Esophagus mucosa (tissue), 1 donor: ENCODE measurements around the gene HOXB5. TPM values are rescaled to one million over a fixed set of nuclear protein-coding genes. Genes with fewer than 3 reads are reported as not detected.

Experiments used
- ATAC-seq: fragments of 200-7000 bp; cut with Tn5 transposase; one replicate; pipeline ENCODE4 v1.9.1; 2020
- total RNA-seq: library from RNA; stranded (reverse); gene quantifications from one replicate; pipeline ENCODE4 v1.2.4, GENCODE V29; 2023
- donor health status: DM: yes; HTN: yes; CAD: no.

HOXB5 gene
- total RNA-seq, 1 donor from 2014 or later, result 0.16 TPM

DNA sequence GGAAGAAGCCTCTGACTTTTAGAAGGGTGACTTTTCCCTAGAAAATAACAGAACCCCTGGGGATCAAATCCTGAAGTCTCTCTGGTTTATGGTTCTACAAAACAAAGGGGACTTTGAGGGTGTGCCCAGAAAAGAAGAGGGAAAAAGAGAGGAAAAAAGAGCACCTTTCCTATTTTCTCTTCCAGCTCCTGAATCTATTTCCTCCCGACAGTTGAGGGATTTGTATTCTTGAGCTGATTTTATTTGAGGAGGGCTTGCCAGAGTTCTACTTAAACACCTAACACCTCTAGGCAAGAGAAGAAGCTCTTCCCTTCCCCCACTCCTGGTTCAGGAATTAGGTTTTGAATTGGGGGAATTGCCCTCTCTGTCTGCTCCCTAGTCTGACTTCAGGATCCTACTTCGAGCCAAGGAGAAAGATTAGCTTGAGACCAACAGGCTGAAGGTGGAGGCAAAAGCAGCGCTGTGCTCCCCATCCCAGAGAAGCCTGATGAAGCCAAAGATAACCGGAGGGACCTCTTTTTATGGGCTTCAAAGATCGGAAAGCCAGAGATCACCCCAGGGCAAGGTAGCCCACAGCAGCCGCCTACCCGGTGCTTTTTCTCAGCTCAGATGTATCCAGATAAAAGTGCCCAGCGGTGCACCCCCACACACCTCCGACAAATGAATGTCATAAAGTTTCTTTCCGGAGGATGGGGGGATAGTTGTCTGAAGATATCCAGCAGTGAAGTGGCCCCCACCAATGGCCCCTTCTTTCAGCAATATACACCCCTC, 4.3 kb downstream of the HOXB5 start:
- no peak for ATAC-seq

DNA sequence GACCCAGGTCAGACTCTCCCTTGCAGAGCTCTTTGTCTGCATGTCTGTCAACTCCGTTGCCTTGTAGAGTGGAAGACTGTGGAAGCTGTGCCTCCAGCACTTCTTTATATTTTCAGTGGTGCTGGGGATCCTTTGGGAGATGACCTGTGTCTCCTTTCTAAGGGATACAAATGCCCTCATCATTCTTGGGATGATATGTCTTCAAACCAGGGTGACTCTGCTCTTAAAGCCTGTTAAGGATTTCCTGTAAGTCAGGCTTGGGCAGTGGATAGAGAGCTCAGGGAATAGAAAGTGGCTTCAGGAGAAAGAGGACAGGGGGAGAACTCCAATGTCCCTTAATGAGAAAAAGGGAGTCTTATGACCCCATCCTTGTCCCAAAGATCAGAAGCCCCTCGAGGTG, 5.1 kb downstream of the HOXB5 start:
- no peak for ATAC-seq

- no peak for ATAC-seq
Measured at GRCh38 chr17:48588074-48588415, 5.5 kb downstream of the HOXB5 start.

GRCh38 chr17:48587276-48588073, 6.1 kb downstream of the HOXB5 start:
- no peak for ATAC-seq

- no peak for ATAC-seq
Measured at GRCh38 chr17:48586355-48587258, 7.0 kb downstream of the HOXB5 start.

GRCh38 chr17:48584223-48584741, 9.3 kb downstream of the HOXB5 start:
- no peak for ATAC-seq

DNA sequence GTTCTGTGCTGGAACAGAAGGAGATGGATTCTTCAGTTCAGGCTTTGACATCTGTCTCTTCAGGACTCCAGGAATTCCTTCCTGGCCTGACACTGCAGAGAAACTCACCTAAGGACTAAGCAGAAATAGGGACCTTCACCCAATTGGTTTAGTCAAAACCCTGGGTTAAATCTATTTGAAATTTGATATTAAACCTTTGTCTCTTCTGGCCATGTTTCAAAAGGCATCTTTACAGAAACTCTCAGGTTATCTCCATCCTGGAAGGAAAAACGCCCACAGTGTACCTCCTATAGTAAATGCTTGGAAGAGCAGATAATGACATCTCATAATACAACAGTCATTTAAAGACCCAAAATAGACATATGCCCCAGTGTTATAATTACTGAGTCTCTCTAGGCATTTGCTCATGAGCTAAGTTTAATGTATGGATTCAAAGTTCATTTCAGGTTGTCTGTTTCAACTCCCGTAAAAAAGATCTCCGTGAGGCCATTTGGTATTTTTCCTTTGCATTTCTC, 9.8 kb downstream of the HOXB5 start:
- no peak for ATAC-seq

DNA sequence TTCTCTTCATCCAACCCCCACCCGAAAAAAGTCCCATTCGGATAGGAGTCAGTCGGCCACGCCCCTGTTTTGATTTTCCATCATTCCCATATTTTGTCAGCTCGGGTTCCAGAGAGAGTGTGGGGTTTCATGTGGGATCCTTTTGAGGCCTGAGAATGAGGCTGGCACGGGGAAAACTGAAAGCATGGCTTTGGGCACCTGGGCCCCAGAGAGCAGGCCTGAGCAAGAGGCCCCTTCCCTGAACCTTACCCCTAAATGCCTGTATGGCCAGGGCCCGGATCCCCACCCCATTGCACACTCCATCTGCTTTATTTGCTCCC, 10.9 kb downstream of the HOXB5 start:
- no peak for ATAC-seq

GRCh38 chr17:48579760-48580554, 13.6 kb downstream of the HOXB5 start:
- ATAC-seq, result no peak

DNA sequence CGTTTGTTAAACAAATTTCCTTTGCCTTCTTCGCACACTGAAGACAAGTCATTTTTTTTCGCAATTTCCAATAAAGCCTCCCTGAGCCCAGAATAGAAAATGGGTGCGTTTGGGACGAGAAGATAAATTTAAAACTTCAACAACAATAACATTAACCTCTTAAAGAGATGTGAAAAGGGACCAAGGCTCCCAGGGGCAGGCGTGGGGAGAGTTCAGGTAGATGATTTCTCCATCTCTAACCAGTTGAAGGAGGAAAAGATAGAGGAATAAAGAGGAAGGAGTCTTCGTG, 14.2 kb downstream of the HOXB5 start:
- ATAC-seq, result no peak

GRCh38 chr17:48578616-48579470, 14.7 kb downstream of the HOXB5 start:
- peak; percentile 29 for ATAC-seq

DNA sequence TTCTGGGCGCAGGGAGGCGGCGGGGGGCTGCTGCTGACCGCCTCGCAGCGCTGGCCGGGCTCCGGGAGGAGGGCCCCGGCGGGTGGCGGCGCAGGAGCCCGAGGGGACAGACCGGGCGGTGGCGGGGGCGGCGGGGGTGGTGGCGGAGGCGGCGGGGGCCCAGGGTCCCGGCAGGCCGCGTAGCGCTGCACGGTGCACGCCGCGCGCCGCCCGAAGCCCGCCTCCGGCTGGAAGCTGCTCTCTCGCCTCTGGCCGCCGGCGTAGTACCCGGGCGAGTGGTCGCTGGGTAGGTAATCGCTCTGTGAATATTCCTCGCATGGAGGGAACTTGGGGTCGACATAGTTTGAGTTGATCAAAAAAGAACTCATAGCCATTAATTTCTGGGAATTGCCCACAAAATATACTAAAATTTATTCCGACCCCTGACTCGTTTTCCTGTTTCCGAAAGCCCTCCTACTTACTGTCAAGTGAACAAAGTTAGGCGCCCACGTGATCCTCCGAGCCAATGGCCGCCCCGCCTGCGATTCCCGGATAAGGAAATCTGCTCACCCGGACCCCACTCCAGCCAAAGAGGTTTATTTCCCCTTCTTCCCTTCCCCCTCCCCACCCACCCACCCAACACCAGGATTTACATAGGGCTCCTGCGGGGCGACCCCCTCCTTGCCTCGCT, 15.5 kb downstream of the HOXB5 start, which contains the start of gene HOXB4:
Gene HOXB4 (minus strand): TSS at position 405 of the 670 bp plus-strand sequence. CDS start 31 bp downstream, at position 374.
- ATAC-seq, result peak; percentile 20

GRCh38 chr17:48577330-48577945, 16.1 kb downstream of the HOXB5 start:
- peak; percentile 4 for ATAC-seq

- ATAC-seq, result peak; percentile 20
Measured at GRCh38 chr17:48576479-48577309, 16.9 kb downstream of the HOXB5 start.

DNA sequence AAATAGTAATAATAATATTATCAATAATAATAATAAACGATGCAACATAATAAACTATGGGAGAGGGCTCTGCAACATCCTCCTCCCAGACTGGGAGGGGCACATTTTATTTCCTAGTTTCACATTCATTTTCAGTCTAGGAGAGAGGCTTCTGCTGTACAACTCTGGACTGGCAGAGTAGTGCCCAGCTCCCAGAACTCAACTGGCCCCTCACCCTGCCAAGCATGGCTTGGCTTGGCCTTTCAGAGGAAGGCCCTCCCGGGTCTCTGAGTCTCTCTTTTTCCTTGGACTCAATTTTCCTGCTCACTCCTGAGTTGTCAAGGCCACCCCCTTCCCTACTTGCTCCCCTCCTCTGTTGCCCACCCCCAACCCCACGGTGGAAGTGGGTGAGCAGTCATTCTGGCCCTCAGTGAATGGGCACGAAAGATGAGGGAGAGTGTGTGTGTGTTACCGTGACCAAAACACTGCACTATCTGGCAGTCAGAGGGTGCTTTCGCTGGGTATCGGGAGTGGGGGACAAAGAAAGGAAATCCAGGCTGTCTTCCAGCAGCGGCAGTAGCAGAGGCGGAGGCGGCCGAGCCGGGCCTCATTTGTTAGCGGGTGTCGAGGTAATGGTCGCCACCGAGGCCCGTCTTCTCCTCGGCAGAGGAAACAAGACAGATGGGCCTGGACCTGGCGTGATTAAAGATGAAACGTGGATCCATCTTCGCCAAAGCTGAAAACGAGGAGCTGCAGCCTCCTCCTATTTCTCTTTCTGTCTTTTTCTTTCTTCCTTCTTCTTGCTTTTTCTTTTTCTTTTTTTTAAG, 17.7 kb downstream of the HOXB5 start:
- ATAC-seq, result no peak

- no peak for ATAC-seq
Measured at GRCh38 chr17:48575066-48575582, 18.5 kb downstream of the HOXB5 start.

DNA sequence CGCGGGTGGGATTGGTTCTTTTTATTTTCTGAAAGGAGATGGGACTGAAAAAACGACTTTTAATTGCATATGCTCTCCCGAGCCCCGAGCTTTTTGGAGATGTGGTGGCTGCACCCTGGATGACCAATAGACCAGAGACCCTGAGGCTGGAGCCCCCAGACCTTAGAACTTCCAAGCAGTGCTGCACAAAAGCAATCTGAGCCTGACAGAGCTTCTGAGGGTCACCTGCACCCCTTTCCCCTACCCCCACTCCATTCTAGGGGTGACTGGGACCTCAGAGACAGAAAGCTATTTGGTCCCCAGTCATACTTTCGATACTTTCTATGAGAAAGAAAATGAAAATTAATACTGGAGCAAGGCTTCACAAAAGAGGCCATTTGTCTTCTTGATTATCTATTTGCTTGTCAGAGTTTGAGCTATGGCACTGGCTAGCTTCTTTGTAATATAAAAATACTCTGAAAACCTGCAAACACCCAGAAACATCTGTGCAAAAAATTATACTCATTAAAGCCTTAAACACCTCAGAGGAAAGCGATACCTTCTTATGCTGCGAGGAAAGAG, 19.0 kb downstream of the HOXB5 start:
- no peak for ATAC-seq
